Subcutaneous abdominal adipose tissue (tissue), 5 donors: ENCODE data around the gene ELF1.
"Not testable (repeated sequence)": the region's sequence is repeated elsewhere in the genome, so short reads cannot be mapped to it uniquely, and the experiment has no call there.

ENCODE experiments used
- H3K27ac ChIP-seq: one replicate; pipeline ENCODE4 v1.7.0; 2013; ENCODE audit warnings: low read depth, mild to moderate bottlenecking, inconsistent platforms, low read length, moderate library complexity
- H3K27me3 ChIP-seq, 5 donors: one replicate each; pipeline ENCODE4 v1.7.0; 2013; ENCODE audit warnings: low read length in 5 of 5, inconsistent platforms in 1 of 5; ENCODE audit not compliant: control insufficient read depth in 5 of 5, insufficient read depth in 4 of 5
- H3K36me3 ChIP-seq, 5 donors: one replicate each; pipeline ENCODE4 v1.7.0; 2013; ENCODE audit warnings: low read length in 5 of 5; ENCODE audit not compliant: control insufficient read depth in 5 of 5, insufficient read depth in 5 of 5
- H3K4me1 ChIP-seq, 5 donors: one replicate each; pipeline ENCODE4 v1.7.0; 2013; ENCODE audit warnings: low read length in 5 of 5, mild to moderate bottlenecking in 3 of 5, moderate library complexity in 1 of 5; ENCODE audit not compliant: control insufficient read depth in 5 of 5, insufficient read depth in 5 of 5
- H3K4me3 ChIP-seq, 5 donors: one replicate each; pipeline ENCODE4 v1.7.0; 2013; ENCODE audit warnings: low read length in 5 of 5, low read depth in 1 of 5
- H3K9ac ChIP-seq, 5 donors: one replicate each; pipeline ENCODE4 v1.7.0; 2013; ENCODE audit warnings: low read length in 5 of 5, mild to moderate bottlenecking in 4 of 5, moderate library complexity in 3 of 5
- H3K9me3 ChIP-seq, 5 donors: one replicate each; pipeline ENCODE4 v1.7.0; 2013; ENCODE audit warnings: low read length in 5 of 5; ENCODE audit not compliant: control insufficient read depth in 5 of 5
- donor health status: healthy.
- donor health status: healthy.
- donor health status: healthy.
- donor health status: healthy.
- donor health status: healthy.

ELF1 gene

GRCh38 chr13:40978109-40978508, 41.0 kb downstream of the ELF1 start:
- not testable (repeated sequence) for H3K27ac ChIP-seq

GRCh38 chr13:40975441-40975840, 43.7 kb downstream of the ELF1 start:
- H3K4me3 ChIP-seq, result no peak overlapping the region
- no peaks in the 10 kb centered on the region for H3K9me3 ChIP-seq
- no peaks in the 10 kb centered on the region for H3K27me3 ChIP-seq
- peaks cover 0 to 70% (median 42%) of the 10 kb centered on the region in 5 donors for H3K4me1 ChIP-seq
- no peak overlapping the region for H3K9ac ChIP-seq
- peaks cover 0 to 3% (median 0%) of the 10 kb centered on the region in 5 donors for H3K36me3 ChIP-seq
- H3K27ac ChIP-seq, result no peak overlapping the region

More at GRCh38 chr13:40978109-40978508, 41.0 kb downstream of the ELF1 start:
- H3K9ac ChIP-seq, H3K9me3 ChIP-seq, H3K36me3 ChIP-seq, H3K27me3 ChIP-seq: not testable (repeated sequence)
- peak overlapping the region in 1 of 5 donors; percentile 7 for H3K4me3 ChIP-seq
- peaks cover 0 to 57% (median 28%) of the 10 kb centered on the region in 5 donors for H3K4me1 ChIP-seq

- no peak overlapping the region for H3K4me3 ChIP-seq
- no peaks in the 10 kb centered on the region for H3K9me3 ChIP-seq
- no peaks in the 10 kb centered on the region for H3K27me3 ChIP-seq
- peaks cover 0 to 69% (median 48%) of the 10 kb centered on the region in 5 donors for H3K4me1 ChIP-seq
- H3K9ac ChIP-seq, result no peak overlapping the region
- no peak overlapping the region for H3K27ac ChIP-seq
- H3K36me3 ChIP-seq, result peaks cover 0 to 3% (median 0%) of the 10 kb centered on the region in 5 donors
These were observed 44.4 kb downstream of the ELF1 start for GRCh38 chr13:40974460-40975407.

DNA sequence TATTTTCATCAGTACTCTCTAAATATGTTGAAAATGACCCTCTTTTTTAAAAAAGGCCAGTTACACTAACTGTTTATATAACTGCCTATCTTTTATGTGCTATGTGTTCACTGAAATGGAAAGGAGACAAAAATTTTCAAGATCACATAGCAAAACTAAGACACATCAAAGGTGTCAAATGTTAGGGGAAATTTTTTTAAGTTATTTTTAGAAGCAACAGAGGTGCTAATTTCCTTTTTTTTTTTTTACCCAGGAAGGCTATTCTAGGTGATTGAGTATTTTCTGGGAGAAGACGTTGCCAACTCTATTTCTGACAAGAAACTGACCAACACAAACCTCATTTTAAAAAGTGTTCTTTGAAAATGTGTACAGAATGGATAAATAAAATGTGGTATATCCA, 45.7 kb downstream of the ELF1 start:
- Histone ChIP-seq H3K27me3 (no peaks in the 10 kb centered on the region), H3K9ac (no peak overlapping the region), H3K36me3 (peaks cover 0 to 3% (median 0%) of the 10 kb centered on the region in 5 donors), H3K9me3 (no peaks in the 10 kb centered on the region), H3K4me3 (no peak overlapping the region), H3K27ac (no peak overlapping the region), H3K4me1 (peaks cover 0 to 65% (median 61%) of the 10 kb centered on the region in 5 donors)

GRCh38 chr13:40971321-40971720, 47.8 kb downstream of the ELF1 start:
- Histone ChIP-seq H3K4me3 (no peak overlapping the region), H3K36me3 (peaks cover 0 to 3% (median 0%) of the 10 kb centered on the region in 5 donors), H3K9ac (no peak overlapping the region), H3K27ac (no peak overlapping the region), H3K9me3 (no peaks in the 10 kb centered on the region), H3K27me3 (no peaks in the 10 kb centered on the region), H3K4me1 (peaks cover 0 to 65% (median 51%) of the 10 kb centered on the region in 5 donors)

DNA sequence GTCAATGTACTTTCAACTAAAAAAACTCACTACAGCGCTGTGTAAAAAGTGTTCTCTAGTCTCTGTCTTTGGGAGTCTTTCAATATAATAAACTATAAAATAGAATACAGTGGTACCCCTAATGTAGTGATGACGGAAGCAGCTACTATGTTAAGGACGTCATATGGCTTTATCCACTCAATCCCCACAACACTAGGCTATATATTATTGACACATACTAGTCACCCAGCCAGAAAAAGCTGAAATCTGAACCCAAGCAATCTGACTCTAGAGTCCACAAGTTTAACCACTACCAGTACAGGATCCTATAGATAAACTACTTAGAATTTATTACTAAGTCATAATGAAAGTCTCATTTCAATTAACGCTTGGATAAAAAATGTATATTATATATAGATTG, 48.3 kb downstream of the ELF1 start:
- H3K4me3 ChIP-seq, result no peak overlapping the region
- H3K4me1 ChIP-seq, result peaks cover 0 to 62% (median 54%) of the 10 kb centered on the region in 5 donors
- H3K36me3 ChIP-seq, result peaks cover 0 to 3% (median 0%) of the 10 kb centered on the region in 5 donors
- no peaks in the 10 kb centered on the region for H3K9me3 ChIP-seq
- no peaks in the 10 kb centered on the region for H3K27me3 ChIP-seq
- no peak overlapping the region for H3K27ac ChIP-seq
- no peak overlapping the region for H3K9ac ChIP-seq

DNA sequence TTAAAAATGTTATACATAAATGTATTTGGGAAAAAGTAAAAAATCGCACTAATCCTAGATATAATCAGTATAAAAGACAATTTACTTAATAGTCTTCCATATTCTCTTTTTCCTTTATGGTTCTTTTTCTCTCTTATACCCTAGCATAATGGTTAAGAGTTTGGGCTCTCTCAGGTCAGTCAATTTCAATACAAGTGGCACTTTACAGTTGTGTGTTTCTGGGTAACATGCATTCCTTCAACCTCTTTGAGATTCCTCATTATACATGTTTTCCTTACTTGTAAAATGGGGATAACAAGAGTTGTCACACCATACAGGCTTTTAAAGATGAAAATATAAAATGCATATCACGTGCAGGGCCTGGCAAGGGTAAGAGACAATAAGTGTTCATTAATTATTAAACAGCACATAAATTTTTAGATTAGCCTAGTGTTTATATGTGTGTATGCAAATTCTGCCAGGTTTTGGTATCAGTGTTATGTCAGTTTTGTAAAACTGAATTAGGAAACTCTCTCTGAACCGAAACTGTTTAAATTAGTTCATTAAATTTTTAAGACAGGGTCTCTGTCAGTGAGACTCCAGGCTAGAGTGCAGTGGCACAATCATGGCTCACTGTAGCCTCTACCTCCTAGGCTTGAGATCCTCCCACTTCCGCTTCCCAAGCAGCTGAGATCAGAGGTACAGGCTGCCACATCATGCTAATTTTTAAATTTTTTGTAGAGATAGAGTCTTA, 49.8 kb downstream of the ELF1 start:
- Histone ChIP-seq H3K27ac (no peak overlapping the region), H3K36me3 (peaks cover 0 to 3% (median 0%) of the 10 kb centered on the region in 5 donors), H3K9ac (no peak overlapping the region), H3K4me3 (no peak overlapping the region), H3K9me3 (no peaks in the 10 kb centered on the region), H3K4me1 (peaks cover 0 to 59% (median 46%) of the 10 kb centered on the region in 5 donors), H3K27me3 (no peaks in the 10 kb centered on the region)

GRCh38 chr13:40968416-40969000, 50.6 kb downstream of the ELF1 start:
- H3K27ac ChIP-seq, result no peak overlapping the region
- peaks cover 0 to 51% (median 40%) of the 10 kb centered on the region in 5 donors for H3K4me1 ChIP-seq
- no peak overlapping the region for H3K9ac ChIP-seq
- no peaks in the 10 kb centered on the region for H3K9me3 ChIP-seq
- no peaks in the 10 kb centered on the region for H3K27me3 ChIP-seq
- peaks cover 0 to 3% (median 0%) of the 10 kb centered on the region in 5 donors for H3K36me3 ChIP-seq
- no peak overlapping the region for H3K4me3 ChIP-seq

- Histone ChIP-seq H3K4me1 (peaks cover 0 to 61% (median 39%) of the 10 kb centered on the region in 5 donors), H3K27me3 (no peaks in the 10 kb centered on the region), H3K9me3 (no peaks in the 10 kb centered on the region), H3K27ac (no peak overlapping the region), H3K9ac (no peak overlapping the region), H3K4me3 (no peak overlapping the region), H3K36me3 (no peaks in the 10 kb centered on the region)
These were observed 52.8 kb downstream of the ELF1 start for GRCh38 chr13:40966298-40966697.
